Activated CD8-positive, alpha-beta T cell treated with anti-CD3 and anti-CD28 coated beads for 36 hours (primary cell): ENCODE data around the gene ITPR1. TPM values are rescaled to one million over a fixed set of nuclear protein-coding genes. Genes with fewer than 3 reads are reported as not detected.
A peak's percentile ranks its signal among the peaks of the same experiment; 100 is the strongest.

Experiments used
- ATAC-seq: fragments of 200-7000 bp; cut with Tn5 transposase; one replicate; pipeline ENCODE4 v1.10.0; 2021; ENCODE audit warnings: mild to moderate bottlenecking, moderate library complexity
- CTCF ChIA-PET: fragments of 350-600 bp; sonication (Branson Sonifier 250); formaldehyde crosslinking; loops from one replicate; lab custom pipeline; 2021; ENCODE audit warnings: antibody characterized with exemption; lab: Charles Lee
- POLR2A ChIA-PET: fragments of 350-600 bp; sonication (Branson Sonifier 250); formaldehyde crosslinking; loops from one replicate; lab custom pipeline; 2021; ENCODE audit warnings: antibody characterized with exemption; lab: Charles Lee
- DNase-seq: peaks from one replicate; pipeline ENCODE4 v3.0.0-alpha.2; 2020
- H3K27ac Mint-ChIP-seq: one replicate; pipeline ENCODE4 v1.8.0; 2021; ENCODE audit warnings: mild to moderate bottlenecking, mixed read lengths
- H3K27me3 Mint-ChIP-seq: one replicate; pipeline ENCODE4 v1.8.0; 2021; ENCODE audit warnings: mixed read lengths
- H3K36me3 Mint-ChIP-seq: one replicate; pipeline ENCODE4 v1.8.0; 2021; ENCODE audit warnings: low read depth, mixed read lengths
- H3K4me1 Mint-ChIP-seq: one replicate; pipeline ENCODE4 v1.8.0; 2021; ENCODE audit warnings: low read depth, mixed read lengths
- H3K4me3 Mint-ChIP-seq: one replicate; pipeline ENCODE4 v1.8.0; 2021; ENCODE audit warnings: mild to moderate bottlenecking, moderate library complexity, mixed read lengths
- H3K9me3 Mint-ChIP-seq: one replicate; pipeline ENCODE4 v1.8.0; 2021; ENCODE audit warnings: mixed read lengths
- intact Hi-C: fragments of 100-400 bp; cut with micrococcal nuclease; formaldehyde crosslinking; loops from one replicate; pipeline ENCODE4 v1.10.0; 2022
- total RNA-seq, 2 experiments: library from RNA; stranded (reverse); gene quantifications; one replicate each; pipeline ENCODE4 v1.2.3, GENCODE V29; 2021
- TF ChIP-seq, protein P1 (sequence below): fragments of 200-600 bp; IDR thresholded peaks from one replicate; pipeline ENCODE4 v1.8.0; 2022; ENCODE audit warnings: antibody characterized with exemption, mild to moderate bottlenecking

The ITPR1 gene
- total RNA-seq, 2 experiments from 2014 or later, result 93.9 to 98.2 TPM

DNA sequence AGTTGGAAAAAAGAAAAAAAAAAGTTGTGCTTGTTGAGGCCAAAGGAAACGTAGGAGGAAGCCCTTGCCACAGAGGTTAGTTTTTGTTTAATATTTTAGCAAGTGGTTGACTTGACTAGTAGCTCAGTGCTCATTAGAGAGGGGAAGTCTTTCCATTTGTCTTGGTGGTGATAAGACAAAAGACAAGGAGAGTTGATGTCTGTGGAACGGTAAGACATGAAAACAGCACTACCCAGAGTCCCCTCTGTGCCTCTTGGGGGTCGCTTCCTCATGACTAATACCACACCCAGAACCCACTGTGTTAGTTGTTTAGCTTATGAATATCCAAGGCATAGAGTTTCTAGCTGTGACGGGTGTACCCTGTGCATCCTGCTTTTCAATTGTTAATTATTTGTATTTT is 211.4 kb downstream of the ITPR1 start:
- intact Hi-C loops, result no loop called here
- Mint-ChIP-seq H3K4me1 (peaks cover 21% of the 10 kb centered on the region), H3K36me3 (peaks cover 62% of the 10 kb centered on the region), H3K27me3 (no peaks in the 10 kb centered on the region), H3K27ac (peak overlapping the region; percentile 50), H3K9me3 (no peaks in the 10 kb centered on the region), H3K4me3 (no peak overlapping the region)
- peak; percentile 71 for ATAC-seq
- CTCF ChIA-PET, result interaction anchor here (0.9 kb wide), 1 partner anchor 12 kb away, joined by 3 read pairs; no protein-coding TSS in a partner anchor
- POLR2A ChIA-PET, result interaction anchor here (0.8 kb wide), 1 partner anchor 17 kb away, joined by 3 read pairs; no protein-coding TSS in a partner anchor
- peak; percentile 24 for DNase-seq
- TF ChIP-seq, protein P1, sequence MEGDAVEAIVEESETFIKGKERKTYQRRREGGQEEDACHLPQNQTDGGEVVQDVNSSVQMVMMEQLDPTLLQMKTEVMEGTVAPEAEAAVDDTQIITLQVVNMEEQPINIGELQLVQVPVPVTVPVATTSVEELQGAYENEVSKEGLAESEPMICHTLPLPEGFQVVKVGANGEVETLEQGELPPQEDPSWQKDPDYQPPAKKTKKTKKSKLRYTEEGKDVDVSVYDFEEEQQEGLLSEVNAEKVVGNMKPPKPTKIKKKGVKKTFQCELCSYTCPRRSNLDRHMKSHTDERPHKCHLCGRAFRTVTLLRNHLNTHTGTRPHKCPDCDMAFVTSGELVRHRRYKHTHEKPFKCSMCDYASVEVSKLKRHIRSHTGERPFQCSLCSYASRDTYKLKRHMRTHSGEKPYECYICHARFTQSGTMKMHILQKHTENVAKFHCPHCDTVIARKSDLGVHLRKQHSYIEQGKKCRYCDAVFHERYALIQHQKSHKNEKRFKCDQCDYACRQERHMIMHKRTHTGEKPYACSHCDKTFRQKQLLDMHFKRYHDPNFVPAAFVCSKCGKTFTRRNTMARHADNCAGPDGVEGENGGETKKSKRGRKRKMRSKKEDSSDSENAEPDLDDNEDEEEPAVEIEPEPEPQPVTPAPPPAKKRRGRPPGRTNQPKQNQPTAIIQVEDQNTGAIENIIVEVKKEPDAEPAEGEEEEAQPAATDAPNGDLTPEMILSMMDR, result no peak

DNA sequence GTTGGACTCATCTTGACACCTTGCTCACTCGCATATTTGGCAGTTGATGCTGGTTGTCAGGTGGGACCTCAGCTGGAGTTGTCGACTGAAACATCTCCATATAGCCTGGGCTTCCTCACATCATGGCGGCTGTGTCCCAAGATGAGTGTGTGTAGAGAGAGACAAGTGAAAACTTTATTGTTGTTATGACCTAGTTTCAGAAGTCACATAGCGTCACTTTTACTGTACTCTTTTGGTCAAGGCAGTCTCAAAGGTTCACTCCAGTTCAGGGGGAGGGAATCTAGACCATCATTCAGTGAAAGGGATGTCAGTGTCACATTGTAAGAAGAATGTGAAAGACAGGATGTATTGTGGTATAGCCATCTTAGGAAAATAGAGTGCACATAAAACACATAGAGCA is 214.2 kb downstream of the ITPR1 start:
- Mint-ChIP-seq H3K27ac (peak overlapping the region; percentile 2), H3K27me3 (no peaks in the 10 kb centered on the region), H3K4me3 (no peak overlapping the region), H3K9me3 (no peaks in the 10 kb centered on the region), H3K36me3 (peaks cover 61% of the 10 kb centered on the region), H3K4me1 (peaks cover 24% of the 10 kb centered on the region)
- TF ChIP-seq, protein P1, result no peak
- peak; percentile 40 for ATAC-seq
- ChIA-PET POLR2A (no interaction called here), CTCF (no interaction called here)
- DNase-seq, result no peak
- intact Hi-C loops, result no loop called here

DNA sequence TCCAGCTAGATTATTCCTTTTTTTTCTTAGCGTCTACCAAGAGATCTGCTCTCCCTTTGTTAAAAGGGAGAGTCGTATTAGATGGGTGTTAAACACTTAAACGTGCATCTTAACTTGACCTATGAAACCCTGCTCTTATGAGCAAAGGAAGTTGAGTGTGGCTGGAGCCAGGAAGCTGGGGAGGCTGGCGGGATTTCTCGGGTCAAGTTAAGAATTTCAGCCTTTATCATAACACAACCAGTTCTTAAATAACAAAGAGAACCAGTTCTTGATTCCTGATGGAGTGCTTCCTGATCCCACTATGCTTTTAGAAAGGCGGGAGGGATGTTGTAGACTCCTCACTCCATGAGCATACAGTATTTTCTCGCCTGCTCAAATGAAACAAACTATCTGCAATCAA is 215.1 kb downstream of the ITPR1 start:
- no peak overlapping the region for H3K27ac Mint-ChIP-seq
- H3K9me3 Mint-ChIP-seq, result no peaks in the 10 kb centered on the region
- H3K4me3 Mint-ChIP-seq, result no peak overlapping the region
- H3K36me3 Mint-ChIP-seq, result peaks cover 61% of the 10 kb centered on the region
- TF ChIP-seq, protein P1, result no peak
- H3K4me1 Mint-ChIP-seq, result peaks cover 18% of the 10 kb centered on the region
- H3K27me3 Mint-ChIP-seq, result no peaks in the 10 kb centered on the region
- ATAC-seq (no peak), DNase-seq (no peak)
- POLR2A ChIA-PET, result interaction anchor here (0.5 kb wide), 1 partner anchor 259 kb away, joined by 3 read pairs; no protein-coding TSS in a partner anchor
- CTCF ChIA-PET, result no interaction called here
- intact Hi-C loops, result no loop called here

DNA sequence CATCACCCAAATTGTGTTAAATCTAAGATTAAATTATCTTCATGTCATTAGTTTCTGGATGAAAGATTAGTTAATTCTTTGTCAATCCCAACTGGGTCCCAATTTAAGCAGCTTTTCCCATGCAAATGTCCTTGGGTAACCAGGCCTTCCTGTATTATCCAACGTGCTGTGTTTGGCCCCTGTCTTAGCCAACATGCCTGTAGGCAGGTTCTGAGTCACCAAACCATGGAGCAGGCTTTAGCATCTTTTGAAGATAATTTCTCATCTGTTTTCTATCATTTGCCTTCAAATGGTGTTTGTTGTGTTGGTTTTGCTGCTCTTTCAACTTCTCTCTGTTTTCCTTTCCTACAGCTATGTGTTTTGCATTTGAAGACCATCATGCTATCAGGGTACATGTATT is 216.2 kb downstream of the ITPR1 start:
- TF ChIP-seq, protein P1, result no peak
- no peak for ATAC-seq
- H3K36me3 Mint-ChIP-seq, result peaks cover 57% of the 10 kb centered on the region

DNA sequence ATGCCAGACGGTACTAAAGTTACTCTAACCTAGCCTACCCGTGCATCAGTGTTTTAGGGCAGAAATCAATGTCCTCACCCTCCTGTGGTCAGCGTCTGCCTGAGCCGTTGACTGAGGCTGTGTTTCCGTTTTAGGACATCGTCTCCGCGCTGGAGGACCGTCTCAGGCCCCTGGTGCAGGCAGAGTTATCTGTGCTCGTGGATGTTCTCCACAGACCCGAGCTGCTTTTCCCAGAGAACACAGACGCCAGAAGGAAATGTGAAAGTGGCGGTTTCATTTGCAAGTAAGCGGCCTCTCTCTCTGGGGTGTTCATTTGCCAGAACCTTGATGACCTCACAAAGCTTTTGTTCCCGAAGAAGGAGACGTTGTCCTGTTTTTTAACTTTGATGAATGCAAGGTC is 217.0 kb downstream of the ITPR1 start:
- POLR2A ChIA-PET, result interaction anchor here (0.9 to 1.2 kb wide), 2 partner anchors 236 to 267 kb away, joined by 3 to 4 read pairs; no protein-coding TSS in a partner anchor
- TF ChIP-seq, protein P1, result no peak
- Mint-ChIP-seq H3K4me3 (no peak overlapping the region), H3K27me3 (no peaks in the 10 kb centered on the region), H3K9me3 (no peaks in the 10 kb centered on the region), H3K4me1 (peaks cover 11% of the 10 kb centered on the region), H3K36me3 (peaks cover 57% of the 10 kb centered on the region), H3K27ac (no peak overlapping the region)
- no peak for DNase-seq
- no peak for ATAC-seq
- CTCF ChIA-PET, result interaction anchor here (1.8 to 4.0 kb wide), 7 partner anchors 10 to 362 kb away, joined by 7 to 153 read pairs (median 26); partner anchors contain the start of gene BHLHE40
- intact Hi-C loops, result no loop called here

More for the DNA sequence above, 216.2 kb downstream of the ITPR1 start:
- no peaks in the 10 kb centered on the region for H3K27me3 Mint-ChIP-seq
- peaks cover 11% of the 10 kb centered on the region for H3K4me1 Mint-ChIP-seq
- no peaks in the 10 kb centered on the region for H3K9me3 Mint-ChIP-seq
- intact Hi-C loops, result no loop called here
- DNase-seq, result no peak
- H3K4me3 Mint-ChIP-seq, result no peak overlapping the region
- CTCF ChIA-PET, result interaction anchor here (3.8 to 4.0 kb wide), 3 partner anchors 11 to 347 kb away, joined by 37 to 153 read pairs (median 148); partner anchors contain the start of gene BHLHE40
- H3K27ac Mint-ChIP-seq, result no peak overlapping the region
- POLR2A ChIA-PET, result interaction anchor here (1.2 kb wide), 1 partner anchor 237 kb away, joined by 3 read pairs; no protein-coding TSS in a partner anchor
